DOHH2 (cell line): ENCODE data around the gene MEIS3.
"Not testable (repeated sequence)": the region's sequence is repeated elsewhere in the genome, so short reads cannot be mapped to it uniquely, and the experiment has no call there.

Source experiments
- H3F3A ChIP-seq: fragments of 200-600 bp; sonication (generic), shearing (Covaris generic); 2 replicates; pipeline ENCODE4 v1.6.0; 2016; ENCODE audit warnings: antibody characterized with exemption, mild to moderate bottlenecking; ENCODE audit not compliant: control insufficient read depth, insufficient read depth
- H3K27ac ChIP-seq: fragments of 200-600 bp; sonication (generic); 2 replicates; pipeline ENCODE4 v1.5.1; 2014; ENCODE audit warnings: low read depth, mild to moderate bottlenecking, low read length, moderate library complexity
- H3K27me3 ChIP-seq: fragments of 200-600 bp; sonication (generic); 2 replicates; pipeline ENCODE4 v1.6.1; 2014; ENCODE audit warnings: mild to moderate bottlenecking, low read length, mixed read lengths; ENCODE audit not compliant: control insufficient read depth
- H3K36me3 ChIP-seq: fragments of 200-600 bp; sonication (generic); 2 replicates; pipeline ENCODE4 v1.6.1; 2014; ENCODE audit warnings: mild to moderate bottlenecking, low read length, moderate library complexity, mixed read lengths; ENCODE audit not compliant: control insufficient read depth
- H3K4me1 ChIP-seq: fragments of 200-600 bp; sonication (generic); 2 replicates; pipeline ENCODE4 v1.6.1; 2014; ENCODE audit warnings: mild to moderate bottlenecking, low read length, mixed read lengths; ENCODE audit not compliant: control insufficient read depth
- H3K4me2 ChIP-seq: fragments of 200-600 bp; sonication (generic); 2 replicates; pipeline ENCODE4 v1.6.0; 2014; ENCODE audit warnings: mild to moderate bottlenecking, low read length, moderate library complexity
- H3K4me3 ChIP-seq: fragments of 200-600 bp; sonication (generic); 2 replicates; pipeline ENCODE4 v1.5.1; 2014; ENCODE audit warnings: mild to moderate bottlenecking, low read length, mixed read lengths
- H3K79me2 ChIP-seq: fragments of 200-600 bp; sonication (generic); 2 replicates; pipeline ENCODE4 v1.6.1; 2014; ENCODE audit warnings: mild to moderate bottlenecking, low read length, mixed read lengths; ENCODE audit not compliant: control insufficient read depth
- H3K9me2 ChIP-seq: fragments of 200-600 bp; sonication (generic); replicated peaks from 2 replicates; pipeline ENCODE4 v1.6.1; 2014; ENCODE audit warnings: mild to moderate bottlenecking, low read length, mixed read lengths; ENCODE audit not compliant: control insufficient read depth
- H3K9me3 ChIP-seq: fragments of 200-600 bp; sonication (generic); 2 replicates; pipeline ENCODE4 v1.6.1; 2014; ENCODE audit warnings: antibody characterized with exemption, low read length, mixed read lengths; ENCODE audit not compliant: control insufficient read depth, insufficient read depth
- H4K20me1 ChIP-seq: fragments of 200-600 bp; sonication (generic); 2 replicates; pipeline ENCODE4 v1.6.0; 2014; ENCODE audit warnings: low read depth, mild to moderate bottlenecking, antibody characterized with exemption, low read length, moderate library complexity; ENCODE audit not compliant: control insufficient read depth, insufficient read depth
- CTCF ChIP-seq: fragments of 200-600 bp; sonication (generic); IDR thresholded peaks from one replicate; pipeline ENCODE4 v1.5.1; 2014; ENCODE audit warnings: antibody characterized with exemption, mild to moderate bottlenecking, low read depth, low read length; ENCODE audit not compliant: poor library complexity, severe bottlenecking
- EZH2phosphoT487 ChIP-seq: fragments of 200-600 bp; sonication (generic); IDR thresholded peaks from 2 replicates; pipeline ENCODE4 v1.6.1; 2017; ENCODE audit warnings: borderline replicate concordance, mild to moderate bottlenecking, antibody characterized with exemption, low read length, moderate library complexity, mixed read lengths

Gene MEIS3

GRCh38 chr19:47414469-47414868 lies 4.9 kb downstream of the MEIS3 start:
- no peaks in the 10 kb centered on the region for H3K9me2 ChIP-seq
- no peak overlapping the region for H3K4me2 ChIP-seq
- TF ChIP-seq EZH2phosphoT487 (no peak), CTCF (peak; percentile 43)
- no peak overlapping the region for H3K4me3 ChIP-seq
- peaks cover 9% of the 10 kb centered on the region for H3K27me3 ChIP-seq
- peaks cover 17% of the 10 kb centered on the region for H3K4me1 ChIP-seq
- H3K36me3 ChIP-seq = peaks cover 11% of the 10 kb centered on the region
- no peaks in the 10 kb centered on the region for H4K20me1 ChIP-seq
- H3K27ac ChIP-seq = no peak overlapping the region
- H3F3A ChIP-seq = no peaks in the 10 kb centered on the region
- peaks cover 10% of the 10 kb centered on the region for H3K79me2 ChIP-seq
- H3K9me3 ChIP-seq = no peaks in the 10 kb centered on the region

- H4K20me1 ChIP-seq = no peaks in the 10 kb centered on the region
- no peak overlapping the region for H3K4me2 ChIP-seq
- peaks cover 15% of the 10 kb centered on the region for H3K4me1 ChIP-seq
- no peak for TF ChIP-seq EZH2phosphoT487
- no peak overlapping the region for H3K4me3 ChIP-seq
- no peaks in the 10 kb centered on the region for H3K9me2 ChIP-seq
- H3K36me3 ChIP-seq = peaks cover 11% of the 10 kb centered on the region
- no peaks in the 10 kb centered on the region for H3F3A ChIP-seq
- peaks cover 7% of the 10 kb centered on the region for H3K27me3 ChIP-seq
- H3K79me2 ChIP-seq = peaks cover 10% of the 10 kb centered on the region
- H3K9me3 ChIP-seq = no peaks in the 10 kb centered on the region
- H3K27ac ChIP-seq = no peak overlapping the region
Measured at GRCh38 chr19:47413941-47414340, 5.4 kb downstream of the MEIS3 start.

- H3K9me3 ChIP-seq, H3K27ac ChIP-seq, H3K4me1 ChIP-seq, H3F3A ChIP-seq, H3K79me2 ChIP-seq, H3K27me3 ChIP-seq, H3K4me2 ChIP-seq, H4K20me1 ChIP-seq, H3K9me2 ChIP-seq, H3K4me3 ChIP-seq: not testable (repeated sequence)
- H3K36me3 ChIP-seq = peaks cover 11% of the 10 kb centered on the region
Measured at GRCh38 chr19:47411696-47412095, 7.6 kb downstream of the MEIS3 start.

GRCh38 chr19:47411101-47411500 lies 8.2 kb downstream of the MEIS3 start:
- Histone ChIP-seq H3K4me2 (no peak overlapping the region), H3K4me3 (no peak overlapping the region), H3K4me1 (no peaks in the 10 kb centered on the region), H3K9me2 (no peaks in the 10 kb centered on the region), H3K9me3 (no peaks in the 10 kb centered on the region), H4K20me1 (no peaks in the 10 kb centered on the region), H3K79me2 (no peaks in the 10 kb centered on the region), H3F3A (no peaks in the 10 kb centered on the region), H3K27ac (no peak overlapping the region), H3K27me3 (no peaks in the 10 kb centered on the region), H3K36me3 (peaks cover 7% of the 10 kb centered on the region)
- TF ChIP-seq CTCF (no peak), EZH2phosphoT487 (no peak)
